Neural progenitor cell (in vitro differentiated cells): Measurements from ENCODE around the gene SELENOP. TPM values are rescaled to one million over a fixed set of nuclear protein-coding genes. Genes with fewer than 3 reads are reported as not detected.

Source experiments
- DNase-seq: peaks from one replicate; pipeline ENCODE4 v3.0.0-alpha.2; 2016; ENCODE audit warnings: low spot score
- H2AFZ ChIP-seq: fragments of 200-600 bp; sonication (generic); replicated peaks from 2 replicates; pipeline ENCODE4 v1.6.1; 2016; ENCODE audit warnings: antibody characterized with exemption
- H3F3A ChIP-seq: fragments of 200-600 bp; sonication (generic); 2 replicates; pipeline ENCODE4 v1.6.1; 2016; ENCODE audit warnings: antibody characterized with exemption, low read depth
- H3K27ac ChIP-seq: fragments of 200-600 bp; sonication (generic); 2 replicates; pipeline ENCODE4 v1.5.1; 2016; ENCODE audit warnings: mild to moderate bottlenecking
- H3K27me3 ChIP-seq: fragments of 200-600 bp; sonication (generic); 2 replicates; pipeline ENCODE4 v1.6.1; 2016; ENCODE audit warnings: mild to moderate bottlenecking, moderate library complexity
- H3K36me3 ChIP-seq: fragments of 200-600 bp; sonication (generic); 2 replicates; pipeline ENCODE4 v1.5.1; 2016
- H3K4me1 ChIP-seq: fragments of 200-600 bp; sonication (generic); 2 replicates; pipeline ENCODE4 v1.6.1; 2016; ENCODE audit warnings: mixed run types
- H3K4me2 ChIP-seq: fragments of 200-600 bp; sonication (generic); 2 replicates; pipeline ENCODE4 v1.6.1; 2016
- H3K4me3 ChIP-seq: fragments of 200-600 bp; sonication (generic); 2 replicates; pipeline ENCODE4 v1.5.1; 2016
- H3K79me2 ChIP-seq: fragments of 200-600 bp; sonication (generic); 2 replicates; pipeline ENCODE4 v1.6.1; 2016; ENCODE audit warnings: low read depth
- H3K9ac ChIP-seq: fragments of 200-600 bp; sonication (generic); 2 replicates; pipeline ENCODE4 v1.6.1; 2016
- H3K9me3 ChIP-seq: fragments of 200-600 bp; sonication (generic); 2 replicates; pipeline ENCODE4 v1.5.1; 2016; ENCODE audit warnings: low read depth
- H4K20me1 ChIP-seq: fragments of 200-600 bp; sonication (generic); 2 replicates; pipeline ENCODE4 v1.6.1; 2016; ENCODE audit warnings: low read depth
- H3K27ac Mint-ChIP-seq: 3 replicates; pipeline ENCODE4 v1.8.0; 2021; ENCODE audit warnings: mixed read lengths
- H3K27me3 Mint-ChIP-seq: 2 replicates; pipeline ENCODE4 v1.8.0; 2022; ENCODE audit warnings: low read depth, mild to moderate bottlenecking, inconsistent platforms, moderate library complexity, mixed read lengths; ENCODE audit not compliant: insufficient read depth
- H3K36me3 Mint-ChIP-seq: 3 replicates; pipeline ENCODE4 v1.8.0; 2021; ENCODE audit warnings: mixed read lengths
- H3K4me1 Mint-ChIP-seq: 3 replicates; pipeline ENCODE4 v1.8.0; 2021; ENCODE audit warnings: mixed read lengths
- H3K4me3 Mint-ChIP-seq: 3 replicates; pipeline ENCODE4 v1.8.0; 2021; ENCODE audit warnings: mild to moderate bottlenecking, moderate library complexity, mixed read lengths
- H3K9me3 Mint-ChIP-seq: 3 replicates; pipeline ENCODE4 v1.8.0; 2020; ENCODE audit warnings: mixed read lengths
- EZH2 ChIP-seq: fragments of 200-600 bp; sonication (generic); IDR thresholded peaks from 2 replicates; pipeline ENCODE4 v1.6.1; 2017; ENCODE audit warnings: antibody characterized with exemption, mild to moderate bottlenecking, moderate library complexity
- EZH2phosphoT487 ChIP-seq: fragments of 200-600 bp; sonication (generic); IDR thresholded peaks from 2 replicates; pipeline ENCODE4 v1.6.1; 2017; ENCODE audit warnings: antibody characterized with exemption
- total RNA-seq: library from RNA; depleted of rRNA; stranded (reverse); fragments of >200 nt; gene quantifications from 2 replicates; pipeline ENCODE4 v1.2.3, GENCODE V29; 2015; ENCODE audit warnings: low replicate concordance
- TF ChIP-seq, protein P1 (sequence below): fragments of 200-600 bp; sonication (generic); IDR thresholded peaks from 2 replicates; pipeline ENCODE4 v1.5.1; 2017; ENCODE audit warnings: antibody characterized with exemption, mild to moderate bottlenecking

The SELENOP gene, protein sequence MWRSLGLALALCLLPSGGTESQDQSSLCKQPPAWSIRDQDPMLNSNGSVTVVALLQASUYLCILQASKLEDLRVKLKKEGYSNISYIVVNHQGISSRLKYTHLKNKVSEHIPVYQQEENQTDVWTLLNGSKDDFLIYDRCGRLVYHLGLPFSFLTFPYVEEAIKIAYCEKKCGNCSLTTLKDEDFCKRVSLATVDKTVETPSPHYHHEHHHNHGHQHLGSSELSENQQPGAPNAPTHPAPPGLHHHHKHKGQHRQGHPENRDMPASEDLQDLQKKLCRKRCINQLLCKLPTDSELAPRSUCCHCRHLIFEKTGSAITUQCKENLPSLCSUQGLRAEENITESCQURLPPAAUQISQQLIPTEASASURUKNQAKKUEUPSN
- total RNA-seq: 1.4 and 2.0 TPM in 2 replicates

DNA sequence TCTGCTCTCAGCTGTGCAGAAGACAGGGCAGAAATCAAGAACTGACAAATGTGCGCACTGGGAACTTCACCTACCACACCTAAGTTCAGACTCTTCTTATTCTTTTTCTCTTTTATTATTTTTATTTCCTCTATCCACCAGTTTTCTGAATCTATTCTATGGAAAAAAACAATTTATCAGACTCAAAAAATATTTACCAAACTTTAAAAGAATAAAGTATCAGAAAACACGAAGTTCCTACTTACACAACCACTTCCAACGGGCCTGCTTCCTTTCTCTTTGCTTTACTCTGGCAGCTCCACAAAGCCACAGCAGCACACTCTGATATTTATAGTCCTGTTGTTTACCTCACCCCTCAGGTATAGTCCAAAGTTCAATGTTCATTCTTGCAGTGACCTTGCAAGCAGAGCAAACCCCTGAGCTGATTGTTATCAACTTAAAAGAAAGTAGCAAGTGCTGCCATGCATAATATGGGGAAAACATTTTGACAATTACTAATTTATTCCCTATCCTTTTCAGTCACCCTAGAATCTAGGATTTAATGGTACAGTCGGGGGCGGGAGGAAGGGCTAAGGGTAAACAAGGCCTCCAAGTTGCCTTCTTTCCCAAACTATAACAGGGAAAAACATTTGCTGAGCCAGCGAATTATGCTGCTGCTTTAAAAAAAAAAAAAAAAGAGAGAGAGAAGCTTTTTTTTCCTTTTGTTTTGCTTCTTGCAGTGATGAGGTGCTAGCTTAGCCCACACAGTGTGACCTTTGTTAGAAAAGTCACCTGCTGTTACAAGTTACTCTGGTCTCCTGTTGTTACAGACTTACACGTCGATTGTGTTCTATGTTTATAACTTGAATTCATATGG is at the start of gene SELENOP:
Gene SELENOP, minus strand, starts transcription at position 302 of the 856 bp plus-strand sequence. CDS start 3,539 bp downstream, outside the sequence.
- Histone ChIP-seq H3K9me3 (no peaks in the 10 kb centered on the region), H3K9ac (no peak within 1 kb of the TSS), H3K4me1 (peaks cover 43% of the 10 kb centered on the region), H4K20me1 (no peaks in the 10 kb centered on the region), H3K4me2 (peak within 1 kb of the TSS; percentile 81), H3K27me3 (no peaks in the 10 kb centered on the region), H2AFZ (no peak within 1 kb of the TSS), H3K27ac (no peak within 1 kb of the TSS), H3K79me2 (no peaks in the 10 kb centered on the region), H3K4me3 (no peak within 1 kb of the TSS), H3F3A (peaks cover 26% of the 10 kb centered on the region), H3K36me3 (no peaks in the 10 kb centered on the region)
- peak within 1 kb of the TSS; percentile 71 for H3K4me3 Mint-ChIP-seq
- no peaks in the 10 kb centered on the region for H3K9me3 Mint-ChIP-seq
- peak; percentile 69 for DNase-seq
- no peaks in the 10 kb centered on the region for H3K27me3 Mint-ChIP-seq
- H3K36me3 Mint-ChIP-seq: no peaks in the 10 kb centered on the region
- H3K27ac Mint-ChIP-seq: peak within 1 kb of the TSS; percentile 74
- TF ChIP-seq, protein P1, sequence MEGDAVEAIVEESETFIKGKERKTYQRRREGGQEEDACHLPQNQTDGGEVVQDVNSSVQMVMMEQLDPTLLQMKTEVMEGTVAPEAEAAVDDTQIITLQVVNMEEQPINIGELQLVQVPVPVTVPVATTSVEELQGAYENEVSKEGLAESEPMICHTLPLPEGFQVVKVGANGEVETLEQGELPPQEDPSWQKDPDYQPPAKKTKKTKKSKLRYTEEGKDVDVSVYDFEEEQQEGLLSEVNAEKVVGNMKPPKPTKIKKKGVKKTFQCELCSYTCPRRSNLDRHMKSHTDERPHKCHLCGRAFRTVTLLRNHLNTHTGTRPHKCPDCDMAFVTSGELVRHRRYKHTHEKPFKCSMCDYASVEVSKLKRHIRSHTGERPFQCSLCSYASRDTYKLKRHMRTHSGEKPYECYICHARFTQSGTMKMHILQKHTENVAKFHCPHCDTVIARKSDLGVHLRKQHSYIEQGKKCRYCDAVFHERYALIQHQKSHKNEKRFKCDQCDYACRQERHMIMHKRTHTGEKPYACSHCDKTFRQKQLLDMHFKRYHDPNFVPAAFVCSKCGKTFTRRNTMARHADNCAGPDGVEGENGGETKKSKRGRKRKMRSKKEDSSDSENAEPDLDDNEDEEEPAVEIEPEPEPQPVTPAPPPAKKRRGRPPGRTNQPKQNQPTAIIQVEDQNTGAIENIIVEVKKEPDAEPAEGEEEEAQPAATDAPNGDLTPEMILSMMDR: no peak
- no peak for TF ChIP-seq EZH2
- TF ChIP-seq EZH2phosphoT487: no peak
- peaks cover 34% of the 10 kb centered on the region for H3K4me1 Mint-ChIP-seq

DNA sequence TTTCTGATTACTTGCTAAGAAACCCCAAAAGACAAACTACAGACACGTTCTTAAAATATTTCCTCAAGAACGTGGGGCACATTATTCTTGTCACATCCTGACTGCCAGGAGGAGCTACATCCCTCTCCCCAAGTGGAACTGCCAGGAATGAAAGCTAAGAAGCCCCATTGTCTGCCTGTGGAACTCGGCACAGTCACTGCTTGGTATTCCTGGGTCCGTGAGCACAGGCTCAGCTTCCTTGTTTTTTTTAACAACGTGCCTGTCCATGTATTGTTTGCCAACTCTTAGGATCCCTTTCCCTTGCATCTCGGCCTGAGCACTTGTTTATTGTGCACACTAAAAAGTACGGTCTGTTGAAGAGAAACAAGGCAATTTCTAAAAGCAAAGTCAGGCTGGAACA is 47.0 kb upstream of the SELENOP start:
- DNase-seq: peak; percentile 70
- no peaks in the 10 kb centered on the region for H3F3A ChIP-seq
- H4K20me1 ChIP-seq: no peaks in the 10 kb centered on the region
- Mint-ChIP-seq H3K4me3 (no peak overlapping the region), H3K36me3 (no peaks in the 10 kb centered on the region), H3K9me3 (peaks cover 7% of the 10 kb centered on the region), H3K27me3 (peaks cover 4% of the 10 kb centered on the region), H3K4me1 (peaks cover 11% of the 10 kb centered on the region), H3K27ac (no peak overlapping the region)
- no peak overlapping the region for H3K4me2 ChIP-seq
- no peak overlapping the region for H3K4me3 ChIP-seq
- H3K4me1 ChIP-seq: peaks cover 7% of the 10 kb centered on the region
- H3K36me3 ChIP-seq: no peaks in the 10 kb centered on the region
- H2AFZ ChIP-seq: peak overlapping the region; percentile 90
- no peak for TF ChIP-seq EZH2
- TF ChIP-seq, protein P1: no peak
- TF ChIP-seq EZH2phosphoT487: no peak
- H3K27me3 ChIP-seq: no peaks in the 10 kb centered on the region
- H3K9me3 ChIP-seq: peaks cover 5% of the 10 kb centered on the region
- H3K79me2 ChIP-seq: no peaks in the 10 kb centered on the region
- H3K9ac ChIP-seq: no peak overlapping the region
- H3K27ac ChIP-seq: no peak overlapping the region

DNA sequence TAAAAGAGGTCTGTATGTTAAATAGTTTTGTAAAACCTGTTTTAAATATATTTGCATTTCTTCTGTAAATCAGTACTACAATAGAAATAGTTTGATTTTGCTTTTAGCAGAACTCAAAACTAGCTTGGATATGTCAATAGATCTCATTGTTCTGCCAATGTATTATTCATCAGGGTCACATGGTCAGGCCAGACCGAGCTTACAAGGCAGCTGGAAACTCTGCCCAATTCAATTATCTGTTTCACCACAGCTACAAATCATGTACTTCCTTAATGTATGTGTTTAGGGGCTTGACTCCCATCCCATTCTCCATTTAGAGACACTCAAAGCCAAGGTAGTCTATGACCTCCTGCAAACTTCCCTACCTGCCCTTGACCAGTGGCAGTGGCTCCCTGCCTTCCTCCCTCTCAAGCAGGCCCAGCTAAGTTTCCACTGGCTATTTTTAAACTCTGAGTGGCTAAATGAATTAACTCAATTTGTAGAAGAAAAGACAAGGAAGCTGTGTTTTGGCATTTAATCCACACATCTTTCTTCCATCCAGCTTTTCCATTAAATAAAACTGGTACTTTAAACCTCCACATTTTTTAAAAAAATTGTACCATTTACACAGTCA is 46.4 kb upstream of the SELENOP start:
- Histone ChIP-seq H3K9ac (no peak overlapping the region), H3F3A (no peaks in the 10 kb centered on the region), H3K4me3 (no peak overlapping the region), H3K27ac (no peak overlapping the region), H2AFZ (peak overlapping the region; percentile 90), H3K79me2 (no peaks in the 10 kb centered on the region), H3K36me3 (no peaks in the 10 kb centered on the region), H3K4me2 (no peak overlapping the region), H3K4me1 (peaks cover 7% of the 10 kb centered on the region), H3K27me3 (no peaks in the 10 kb centered on the region), H4K20me1 (no peaks in the 10 kb centered on the region), H3K9me3 (peaks cover 5% of the 10 kb centered on the region)
- DNase-seq: no peak
- Mint-ChIP-seq H3K4me3 (no peak overlapping the region), H3K36me3 (no peaks in the 10 kb centered on the region), H3K27me3 (peaks cover 4% of the 10 kb centered on the region), H3K27ac (no peak overlapping the region), H3K9me3 (peaks cover 7% of the 10 kb centered on the region), H3K4me1 (peaks cover 11% of the 10 kb centered on the region)
- TF ChIP-seq, protein P1: no peak
- no peak for TF ChIP-seq EZH2phosphoT487
- TF ChIP-seq EZH2: no peak
